GM21717 (cell line): ENCODE data around the gene DGKH.
"Not testable (repeated sequence)": the region's sequence is repeated elsewhere in the genome, so short reads cannot be mapped to it uniquely, and the experiment has no call there.

ENCODE experiments used
- ATAC-seq: cut with Tn5 transposase; IDR thresholded peaks from one replicate; pipeline ENCODE4 v1.9.1; 2021; ENCODE audit warnings: mild to moderate bottlenecking, moderate library complexity; ENCODE audit not compliant: unreplicated experiment

The DGKH gene

GRCh38 chr13:42041011-42041683 lies 7.3 kb upstream of the DGKH start:
- peak; percentile 34 for ATAC-seq

- peak; percentile 9 for ATAC-seq
Measured at GRCh38 chr13:42041684-42042035, 6.8 kb upstream of the DGKH start.

GRCh38 chr13:42043676-42044075 lies 4.8 kb upstream of the DGKH start:
- no peak for ATAC-seq

GRCh38 chr13:42046448-42046847 lies 2.0 kb upstream of the DGKH start:
- ATAC-seq: no peak

DNA sequence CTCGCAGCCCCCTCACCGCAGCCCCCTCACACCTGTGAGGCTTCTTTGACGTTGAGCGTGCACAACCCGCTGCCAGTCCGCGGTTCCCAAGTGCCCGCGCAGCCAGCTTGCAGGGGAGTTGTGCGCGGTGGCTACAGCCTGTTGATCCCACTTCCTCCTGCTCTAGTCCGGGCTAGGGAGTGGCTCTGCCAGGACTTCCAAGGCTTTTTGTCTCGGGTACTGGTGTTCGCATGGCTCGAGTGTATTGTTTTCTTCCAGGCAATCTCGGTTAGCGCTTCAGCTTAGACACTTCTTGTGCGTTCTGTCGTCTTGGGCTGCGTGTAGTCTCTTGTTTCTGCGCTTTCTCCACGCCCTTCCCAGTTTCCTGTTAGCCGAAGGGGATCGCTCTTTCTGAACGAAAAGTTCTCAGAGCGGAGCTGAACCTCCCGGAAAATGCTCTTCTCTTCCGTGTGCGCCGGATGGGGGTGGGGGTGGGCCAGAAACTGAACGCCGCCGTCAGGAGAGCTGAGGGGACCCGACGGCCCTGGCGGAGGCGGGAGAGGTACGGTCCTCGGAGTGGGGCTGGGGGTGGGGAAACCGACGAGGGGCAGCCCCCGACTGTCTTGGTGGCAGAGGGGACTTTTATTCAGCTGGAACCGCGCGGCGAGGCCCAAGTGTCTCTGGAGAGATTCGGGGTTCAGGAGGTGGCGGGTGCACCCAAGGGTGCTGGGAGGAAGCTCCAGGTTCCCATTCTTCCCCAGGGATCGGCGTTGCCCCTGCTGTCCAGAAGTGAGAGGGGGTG lies 697 bp upstream of the DGKH start:
- ATAC-seq: peak; percentile 27

- ATAC-seq: peak; percentile 52
Measured at GRCh38 chr13:42048684-42049453, 421 bp downstream of the DGKH start.

DNA sequence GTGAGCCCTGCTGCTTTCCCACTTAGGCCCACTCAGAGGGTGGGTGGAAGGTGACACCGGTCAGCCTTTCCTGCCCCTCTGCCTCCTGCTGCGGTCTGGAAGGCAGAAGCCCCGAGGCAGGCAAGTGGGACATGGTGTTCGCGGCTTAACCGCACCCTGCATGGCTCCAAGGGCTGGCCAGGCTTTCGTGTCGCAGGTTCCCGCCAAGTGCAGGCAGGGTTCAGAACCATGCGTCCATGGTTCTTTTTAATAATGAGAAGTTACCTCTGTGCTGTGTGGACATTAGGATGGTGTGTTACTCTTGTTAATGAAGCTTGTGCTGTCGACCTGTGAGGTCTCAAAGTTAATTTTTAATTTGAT lies 986 bp downstream of the DGKH start:
- ATAC-seq: no peak

DNA sequence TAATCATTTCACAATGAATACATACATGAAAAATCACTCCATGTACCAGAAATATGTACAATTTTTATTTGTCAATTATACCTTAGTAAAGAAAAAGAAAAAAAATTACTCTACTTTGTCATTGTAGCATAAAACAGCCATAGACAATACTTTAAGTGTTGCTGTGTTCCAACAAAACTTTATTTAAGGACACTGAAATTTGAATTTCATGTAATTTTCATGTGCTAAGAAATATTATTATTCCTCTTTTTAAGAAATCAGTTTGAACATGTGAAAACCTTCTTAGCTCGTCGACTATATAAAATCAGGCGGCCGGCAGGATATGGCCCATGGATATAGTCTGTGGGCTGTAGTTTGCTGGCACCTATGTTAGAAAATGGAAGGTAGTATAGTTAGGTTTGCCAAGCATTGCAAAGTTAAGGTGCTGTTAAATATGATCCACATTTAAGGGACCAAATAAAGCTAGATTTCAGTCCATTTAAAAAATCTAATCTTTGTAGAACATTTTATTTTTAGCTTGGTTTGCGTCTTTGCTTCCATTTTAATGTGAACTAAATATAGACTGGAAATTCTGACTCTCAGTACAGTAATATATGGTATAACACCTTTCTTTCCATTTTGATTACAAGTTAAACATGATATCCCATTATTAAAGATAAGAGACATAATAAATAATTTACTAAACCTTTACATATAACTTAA lies 6.5 kb downstream of the DGKH start:
- ATAC-seq: no peak

DNA sequence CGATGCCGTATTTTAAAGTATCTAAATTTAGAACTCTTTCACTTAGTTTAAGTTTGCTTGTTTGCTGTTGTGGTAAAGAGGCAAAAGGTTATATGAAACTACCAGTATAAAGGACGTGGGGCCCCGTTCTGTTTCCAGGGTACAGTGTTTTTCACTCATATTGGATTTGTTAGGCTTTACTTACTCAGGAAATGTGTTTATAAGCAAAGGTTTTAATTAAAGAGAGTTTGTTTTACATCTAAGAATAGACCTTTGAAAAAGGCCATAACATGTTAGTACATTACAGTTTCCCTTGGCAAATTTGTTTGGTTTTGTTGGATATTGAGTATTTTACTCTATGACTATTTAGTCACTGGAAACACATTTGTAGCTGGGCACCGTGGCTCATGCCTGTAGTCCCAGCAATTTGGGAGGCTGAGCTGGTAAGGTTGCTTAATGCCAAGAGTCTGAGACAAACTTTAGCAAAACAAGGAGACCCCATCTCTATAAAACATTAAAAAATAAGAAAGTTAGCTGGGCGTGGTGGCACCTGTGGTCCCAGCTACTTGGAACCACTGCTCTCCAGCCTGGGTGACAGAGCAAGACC lies 7.1 kb downstream of the DGKH start:
- no peak for ATAC-seq

- no peak for ATAC-seq
Measured at GRCh38 chr13:42056146-42056545, 7.7 kb downstream of the DGKH start.

GRCh38 chr13:42056583-42056982 lies 8.1 kb downstream of the DGKH start:
- no peak for ATAC-seq

DNA sequence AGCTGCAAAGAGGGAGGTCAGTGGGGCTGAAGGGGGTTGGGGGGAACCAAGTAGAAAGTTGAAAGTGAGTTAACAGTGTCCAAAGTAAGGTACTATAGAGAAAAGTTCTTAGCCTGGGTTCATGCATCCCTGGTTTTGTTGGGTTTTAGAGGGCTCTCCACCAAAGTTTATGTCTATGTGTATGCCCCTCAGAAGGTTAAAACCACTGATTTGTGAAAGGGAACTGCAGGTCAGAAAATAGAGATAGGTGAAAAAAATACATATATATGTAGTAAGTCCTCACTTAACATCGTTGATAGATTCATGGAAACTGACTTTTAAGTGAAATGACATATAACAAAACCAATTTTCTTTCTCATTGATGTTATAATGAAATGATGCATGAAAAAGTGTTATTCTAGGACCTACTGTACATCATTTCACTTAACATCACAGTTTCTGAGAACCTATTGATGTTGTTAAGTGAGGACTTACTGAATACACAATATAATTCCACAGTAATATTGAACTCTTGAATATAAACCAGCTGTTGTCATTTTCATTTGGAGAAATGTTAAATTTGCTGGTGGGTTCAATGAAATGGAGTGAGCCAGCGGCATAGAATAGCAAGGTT lies 9.6 kb downstream of the DGKH start:
- no peak for ATAC-seq

DNA sequence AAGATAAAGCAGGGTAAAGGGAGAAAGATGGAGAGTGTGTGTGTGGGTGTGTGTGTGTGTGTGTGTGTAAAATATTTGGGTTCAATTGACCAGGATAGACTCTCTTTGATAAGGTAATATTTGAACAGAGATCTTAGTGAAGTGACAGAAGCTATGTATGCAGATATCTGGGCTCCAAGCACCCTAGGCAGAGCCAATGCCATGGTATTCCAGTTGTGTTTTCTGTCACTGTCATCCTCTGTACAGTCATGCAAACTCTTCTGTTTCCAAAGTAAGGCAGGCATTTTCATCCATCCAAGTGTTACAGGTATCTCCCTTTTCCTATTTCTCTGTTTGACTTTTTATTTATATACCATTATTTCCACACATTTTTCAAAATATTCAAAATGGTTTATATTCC lies 13.5 kb downstream of the DGKH start:
- ATAC-seq: no peak

- ATAC-seq: no peak
Measured at GRCh38 chr13:42063105-42063504, 14.7 kb downstream of the DGKH start.

GRCh38 chr13:42064259-42064658 lies 15.8 kb downstream of the DGKH start:
- no peak for ATAC-seq

- ATAC-seq: no peak
Measured at GRCh38 chr13:42064966-42065365, 16.5 kb downstream of the DGKH start.

- no peak for ATAC-seq
Measured at GRCh38 chr13:42065414-42065813, 17.0 kb downstream of the DGKH start.

DNA sequence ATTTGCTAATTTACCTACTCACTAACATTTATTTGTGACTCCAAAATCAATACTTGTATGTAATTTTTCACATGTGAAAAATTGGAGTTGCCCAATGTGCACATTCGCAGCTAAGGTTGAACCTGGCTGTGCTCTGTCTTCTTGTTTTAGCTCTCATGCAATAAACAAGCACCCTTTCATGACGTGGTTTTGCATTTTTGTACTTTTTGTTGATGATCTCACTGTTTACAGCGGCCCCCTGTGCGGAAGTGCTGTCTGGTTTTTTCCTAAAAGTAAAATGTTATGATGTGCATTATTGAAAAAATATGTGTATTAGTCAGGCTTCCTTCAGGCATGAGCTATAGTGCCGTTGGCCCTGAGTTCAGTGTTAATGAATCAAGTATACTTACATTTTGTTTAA lies 18.1 kb downstream of the DGKH start:
- no peak for ATAC-seq

DNA sequence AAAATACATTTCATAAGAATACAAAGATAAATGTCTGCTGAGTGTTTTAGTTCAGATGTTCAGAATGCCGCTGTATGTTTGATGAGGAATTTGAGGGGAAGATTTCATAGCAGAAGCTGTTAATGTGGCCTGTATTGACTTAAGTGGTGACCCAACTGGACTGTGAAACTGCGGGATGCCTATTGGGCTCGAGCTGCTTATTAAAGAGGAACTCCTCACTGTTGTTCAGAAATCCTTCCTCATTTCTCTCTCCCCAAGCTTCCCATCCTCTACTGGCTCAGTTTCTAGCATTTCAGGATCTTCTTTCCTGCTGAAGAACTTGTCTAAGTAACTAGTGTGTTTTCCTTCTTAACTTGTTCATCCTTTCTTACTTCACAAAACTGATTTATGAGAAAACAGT lies 20.4 kb downstream of the DGKH start:
- no peak for ATAC-seq

GRCh38 chr13:42070599-42070998 lies 22.2 kb downstream of the DGKH start:
- ATAC-seq: not testable (repeated sequence)

DNA sequence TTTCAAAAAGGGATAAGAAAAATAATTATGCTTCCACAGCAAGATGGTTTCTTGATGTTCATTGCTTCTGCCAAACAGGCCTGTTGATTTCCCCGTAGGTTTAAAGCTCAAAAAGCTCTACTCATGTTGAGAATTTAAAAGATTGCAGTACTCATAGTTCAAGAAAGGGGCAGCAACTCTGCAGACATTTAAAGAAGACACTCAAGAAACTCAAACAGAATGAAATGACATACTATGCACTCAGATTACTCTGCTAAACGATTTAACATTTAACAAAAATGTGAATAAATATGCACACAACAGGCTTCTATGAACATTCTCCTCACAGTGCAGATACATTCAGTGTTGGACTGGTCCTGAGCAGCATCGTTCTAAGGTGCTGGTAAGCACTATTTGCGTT lies 22.7 kb downstream of the DGKH start:
- ATAC-seq: not testable (repeated sequence)
